Measurements from ENCODE around the gene RAPGEF4.

DNA sequence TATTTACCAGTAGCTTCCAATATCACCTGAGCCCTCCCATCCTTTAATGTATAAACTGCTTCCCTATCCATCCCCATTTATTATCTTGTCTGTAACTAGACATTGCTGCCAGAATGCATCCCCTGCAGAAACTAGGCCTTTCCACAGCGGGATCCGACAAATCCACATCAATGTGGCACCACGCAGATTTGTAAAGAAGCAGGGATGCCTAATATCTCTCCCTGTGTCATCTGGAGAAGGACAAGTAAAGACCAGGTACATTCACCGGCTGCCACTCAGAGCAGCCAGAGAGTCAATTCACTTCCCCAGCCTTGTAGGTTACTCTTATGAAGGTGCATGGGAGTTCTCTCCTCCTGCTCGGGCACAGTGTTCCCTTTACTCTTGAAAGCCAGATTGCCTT lies 241.2 kb downstream of the RAPGEF4 start:
- TF ChIP-seq POLR2AphosphoS5 (IDR thresholded peaks at IDR 0.05; ENCODE audit: borderline replicate concordance, low read depth, low read length) (no peak), EZH2 (IDR thresholded peaks at IDR 0.05) (no peak)

Data from SK-N-MC (cell line).